Stimulated activated CD4-positive, alpha-beta T cell treated with anti-CD3 and anti-CD28 coated beads, Interleukin-4, amount 100 ng/mL, for 1 hour (primary cell): ENCODE results near the gene PALM.

Experiments
- DNase-seq: peaks from one replicate; pipeline ENCODE4 v3.0.0-alpha.2; 2020

PALM gene

DNA sequence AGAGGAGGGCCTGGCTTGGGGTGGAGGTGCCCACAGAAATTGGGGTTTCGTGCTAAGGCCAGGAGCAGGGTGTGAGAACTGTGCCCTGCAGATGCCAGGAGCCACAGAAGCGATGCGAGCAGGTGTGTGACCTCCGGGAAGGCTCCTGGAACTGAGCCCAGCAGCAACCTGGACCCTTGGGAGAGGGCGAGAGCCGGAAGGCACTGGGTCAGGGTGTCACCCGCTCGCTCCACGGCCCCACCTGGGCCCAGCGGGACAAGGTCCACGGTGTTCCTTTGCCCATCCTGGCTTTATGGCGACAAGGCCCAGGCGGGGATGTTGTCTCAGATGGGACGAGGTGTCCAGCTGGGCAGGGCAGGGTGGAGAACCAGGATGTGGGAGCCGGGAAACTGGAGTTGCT lies 46.3 kb downstream of the PALM start:
- no peak for DNase-seq

- no peak for DNase-seq
These were observed 47.5 kb downstream of the PALM start for GRCh38 chr19:756236-756635.

- no peak for DNase-seq
These were observed 48.3 kb downstream of the PALM start for GRCh38 chr19:756821-757688.

DNA sequence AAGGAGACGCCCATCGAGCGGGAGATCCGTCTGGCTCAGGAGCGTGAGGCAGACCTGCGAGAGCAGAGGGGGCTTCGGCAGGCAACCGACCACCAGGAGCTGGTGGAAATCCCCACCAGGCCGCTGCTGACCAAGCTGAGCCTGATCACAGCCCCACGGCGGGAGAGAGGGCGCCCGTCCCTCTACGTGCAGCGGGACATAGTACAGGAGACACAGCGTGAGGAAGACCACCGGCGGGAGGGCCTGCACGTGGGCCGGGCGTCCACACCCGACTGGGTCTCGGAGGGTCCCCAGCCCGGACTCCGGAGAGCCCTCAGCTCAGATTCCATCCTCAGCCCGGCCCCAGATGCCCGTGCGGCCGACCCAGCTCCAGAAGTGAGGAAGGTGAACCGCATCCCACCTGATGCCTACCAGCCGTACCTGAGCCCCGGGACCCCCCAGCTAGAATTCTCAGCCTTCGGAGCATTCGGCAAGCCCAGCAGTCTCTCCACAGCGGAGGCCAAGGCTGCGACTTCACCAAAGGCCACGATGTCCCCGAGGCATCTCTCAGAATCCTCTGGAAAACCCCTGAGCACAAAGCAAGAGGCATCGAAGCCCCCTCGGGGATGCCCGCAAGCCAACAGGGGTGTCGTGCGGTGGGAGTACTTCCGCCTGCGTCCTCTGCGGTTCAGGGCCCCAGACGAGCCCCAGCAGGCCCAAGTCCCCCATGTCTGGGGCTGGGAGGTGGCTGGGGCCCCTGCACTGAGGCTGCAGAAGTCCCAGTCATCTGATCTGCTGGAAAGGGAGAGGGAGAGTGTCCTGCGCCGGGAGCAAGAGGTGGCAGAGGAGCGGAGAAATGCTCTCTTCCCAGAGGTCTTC lies 49.3 kb downstream of the PALM start:
- no peak for DNase-seq

DNA sequence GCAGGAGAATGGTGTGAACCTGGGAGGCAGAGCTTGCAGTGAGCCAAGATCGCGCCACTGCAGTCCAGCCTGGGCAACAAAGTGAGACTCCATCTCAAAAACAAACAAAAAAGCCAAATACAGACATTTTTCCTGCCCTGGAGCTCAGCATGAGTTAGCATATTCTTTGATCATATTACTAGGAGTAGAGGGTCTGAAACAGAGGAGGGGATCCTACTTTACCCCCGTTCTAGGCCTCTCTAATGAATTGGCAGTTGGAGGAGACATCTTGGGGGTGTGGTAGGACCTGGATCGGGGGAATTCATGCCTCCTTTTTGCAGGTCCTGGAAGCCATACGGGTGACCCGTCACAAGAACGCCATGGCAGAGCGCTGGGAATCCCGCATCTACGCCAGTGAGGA lies 54.4 kb downstream of the PALM start:
- DNase-seq, result no peak

- DNase-seq, result no peak
These were observed 55.1 kb downstream of the PALM start for GRCh38 chr19:763869-764268.

DNA sequence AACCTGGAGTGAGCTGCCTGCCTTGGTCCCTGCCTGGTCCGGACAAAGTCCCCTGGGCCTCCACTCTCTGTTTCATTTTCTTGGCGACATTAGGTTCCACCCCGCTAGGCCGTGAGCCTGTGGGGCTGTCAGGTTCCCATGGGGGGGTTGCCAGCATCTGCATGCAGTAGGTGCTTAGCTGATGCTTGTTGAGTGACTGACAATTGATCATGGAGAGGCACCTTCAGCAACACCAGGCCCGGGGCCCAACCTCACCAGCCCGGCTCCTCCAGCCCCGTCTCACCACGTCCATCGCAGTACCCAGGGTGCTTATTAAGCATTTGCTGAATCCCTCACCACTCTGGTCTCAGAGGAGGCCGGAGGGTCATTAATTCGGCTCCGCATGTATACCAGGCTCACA lies 55.6 kb downstream of the PALM start:
- DNase-seq, result no peak

- no peak for DNase-seq
These were observed 56.5 kb downstream of the PALM start for GRCh38 chr19:765179-765738.

DNA sequence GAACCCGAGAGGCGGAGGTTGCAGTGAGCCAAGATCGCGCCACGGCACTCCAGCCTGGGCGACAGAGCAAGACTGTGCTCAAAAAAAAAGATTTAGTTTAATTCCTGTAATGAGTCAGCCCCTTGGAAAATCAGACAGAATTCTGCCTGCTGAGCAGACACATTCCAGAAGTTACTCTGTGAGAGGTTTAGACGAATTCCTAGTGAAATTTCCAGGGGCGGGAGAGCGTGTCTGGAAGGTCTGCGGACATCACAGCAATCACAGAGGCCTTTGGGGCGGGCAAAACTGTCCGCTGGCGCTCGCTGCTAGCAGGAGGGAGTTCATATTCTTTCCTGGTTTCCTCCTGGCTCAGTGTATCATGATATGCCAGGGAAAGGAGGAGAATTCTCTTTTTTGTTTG lies 59.7 kb downstream of the PALM start:
- no peak for DNase-seq

GRCh38 chr19:769616-770015 lies 60.9 kb downstream of the PALM start:
- DNase-seq, result no peak

- peak; percentile 36 for DNase-seq
These were observed 62.6 kb downstream of the PALM start for GRCh38 chr19:771332-771785.

GRCh38 chr19:772063-772462 lies 63.3 kb downstream of the PALM start:
- DNase-seq, result no peak

GRCh38 chr19:772730-773436 lies 64.1 kb downstream of the PALM start:
- no peak for DNase-seq

- DNase-seq, result no peak
These were observed 67.8 kb downstream of the PALM start for GRCh38 chr19:776549-776948.

GRCh38 chr19:778910-779653 lies 70.3 kb downstream of the PALM start:
- no peak for DNase-seq

GRCh38 chr19:780935-781334 lies 72.2 kb downstream of the PALM start:
- no peak for DNase-seq

DNA sequence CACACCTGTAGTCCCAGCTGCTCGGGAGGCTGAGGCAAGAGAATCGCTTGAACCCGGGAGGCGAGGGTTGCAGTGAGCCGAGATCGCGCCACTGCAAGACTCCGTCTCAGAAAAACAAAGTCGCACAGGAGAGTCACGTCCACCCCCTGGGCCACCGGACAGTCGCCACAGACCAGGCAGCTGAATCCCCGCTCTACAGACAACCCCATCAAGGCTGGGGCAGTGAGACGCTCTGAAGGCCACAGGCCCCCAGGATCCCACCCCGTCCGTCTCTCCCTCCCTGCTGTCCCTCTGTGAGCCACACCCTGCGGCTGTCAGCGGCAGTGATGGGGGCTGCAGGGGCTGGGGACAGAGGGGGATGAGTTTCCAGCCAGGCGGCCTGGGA lies 73.1 kb downstream of the PALM start:
- DNase-seq, result no peak

- no peak for DNase-seq
These were observed 73.6 kb downstream of the PALM start for GRCh38 chr19:782185-782877.

DNA sequence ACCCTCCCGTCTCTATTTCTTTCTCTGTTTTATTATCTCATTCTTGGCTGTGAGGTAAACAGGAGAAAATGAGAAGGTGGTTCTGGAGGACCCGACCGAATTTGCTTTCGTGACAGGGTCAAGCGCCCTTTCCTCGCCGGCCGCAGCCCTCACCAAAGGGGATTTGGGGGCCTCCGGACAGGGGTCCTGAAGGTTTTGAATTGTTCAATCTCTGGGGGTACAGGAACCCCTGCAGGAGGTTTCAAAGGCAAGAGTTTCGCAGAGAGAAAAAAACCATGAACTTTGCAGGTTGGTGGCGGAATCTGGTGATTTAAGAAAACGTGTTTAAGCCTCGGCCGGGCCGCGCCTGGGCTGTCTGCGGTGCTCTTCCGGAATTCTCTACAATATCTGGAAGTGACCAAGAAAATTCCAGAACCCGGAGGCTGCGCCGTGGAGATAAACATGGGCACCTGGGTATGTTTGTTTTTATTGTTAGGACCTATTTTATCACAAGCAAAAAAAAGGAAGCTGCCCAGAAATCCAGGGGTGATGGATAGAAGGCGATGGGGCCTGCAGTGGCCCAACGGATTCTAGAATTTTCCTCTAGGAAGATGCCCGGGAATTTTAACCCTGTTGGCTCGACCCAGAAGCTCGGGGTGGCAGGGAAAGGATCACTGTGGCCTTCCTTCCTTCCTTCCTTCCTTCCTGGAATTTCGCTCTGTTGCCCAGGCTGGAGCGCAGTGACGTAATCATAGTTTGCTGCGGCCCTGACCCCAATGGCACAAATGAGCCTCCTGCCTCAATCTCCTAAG lies 74.3 kb downstream of the PALM start:
- no peak for DNase-seq

GRCh38 chr19:784541-784940 lies 75.8 kb downstream of the PALM start:
- no peak for DNase-seq

GRCh38 chr19:787536-787935 lies 78.8 kb downstream of the PALM start:
- DNase-seq, result no peak
